A549 (cell line): ENCODE data around the gene SOX6.

Source experiments
- CHD4 ChIP-seq: fragments of 200-600 bp; sonication (generic); IDR thresholded peaks from 2 replicates; pipeline ENCODE4 v1.6.1; 2016; ENCODE audit warnings: antibody characterized with exemption, mild to moderate bottlenecking, borderline replicate concordance
- CTCF ChIP-seq: fragments of >200 bp; sonication (Bioruptor Twin); formaldehyde crosslinking; IDR thresholded peaks from 3 replicates; pipeline ENCODE4 v1.5.1; 2016
- HOXA7 ChIP-seq: fragments of 250-450 bp; sonication (Bioruptor Pico); IDR thresholded peaks from 2 replicates; pipeline ENCODE4 v1.5.0; 2020; ENCODE audit warnings: mild to moderate bottlenecking, moderate library complexity
- JUN ChIP-seq, 2 experiments: fragments of >200 bp; sonication (Bioruptor Twin); formaldehyde crosslinking; IDR thresholded peaks; 2 replicates in 1 of 2; 3 replicates in 1 of 2; pipeline ENCODE4 v1.6.1; 2016 to 2017
- RNF2 ChIP-seq: fragments of 200-600 bp; sonication (generic); IDR thresholded peaks from 2 replicates; pipeline ENCODE4 v1.6.1; 2016; ENCODE audit warnings: low read depth, mild to moderate bottlenecking, antibody characterized with exemption, moderate library complexity, borderline replicate concordance
- SMC3 ChIP-seq: fragments of >200 bp; sonication (Bioruptor Twin); formaldehyde crosslinking; IDR thresholded peaks from 3 replicates; pipeline ENCODE4 v1.6.1; 2018; ENCODE audit warnings: inconsistent platforms

- no peak for TF ChIP-seq RNF2
- TF ChIP-seq CTCF, result no peak
- TF ChIP-seq JUN (IDR thresholded peaks at IDR 0.05), result no peak
- TF ChIP-seq SMC3, result no peak
- TF ChIP-seq HOXA7 (CRISPR knock-in tag), result no peak
- no peak for TF ChIP-seq CHD4
Measured at GRCh38 chr11:15918212-15918611, 438.1 kb downstream of the SOX6 start.
